HG02571 (cell line): Measurements from ENCODE around the gene MCOLN1.
A peak's percentile ranks its signal among the peaks of the same experiment; 100 is the strongest.

Experiments
- ATAC-seq: cut with Tn5 transposase; IDR thresholded peaks from one replicate; pipeline ENCODE4 v1.9.1; 2021; ENCODE audit warnings: mild to moderate bottlenecking, moderate library complexity; ENCODE audit not compliant: unreplicated experiment

The MCOLN1 gene

DNA sequence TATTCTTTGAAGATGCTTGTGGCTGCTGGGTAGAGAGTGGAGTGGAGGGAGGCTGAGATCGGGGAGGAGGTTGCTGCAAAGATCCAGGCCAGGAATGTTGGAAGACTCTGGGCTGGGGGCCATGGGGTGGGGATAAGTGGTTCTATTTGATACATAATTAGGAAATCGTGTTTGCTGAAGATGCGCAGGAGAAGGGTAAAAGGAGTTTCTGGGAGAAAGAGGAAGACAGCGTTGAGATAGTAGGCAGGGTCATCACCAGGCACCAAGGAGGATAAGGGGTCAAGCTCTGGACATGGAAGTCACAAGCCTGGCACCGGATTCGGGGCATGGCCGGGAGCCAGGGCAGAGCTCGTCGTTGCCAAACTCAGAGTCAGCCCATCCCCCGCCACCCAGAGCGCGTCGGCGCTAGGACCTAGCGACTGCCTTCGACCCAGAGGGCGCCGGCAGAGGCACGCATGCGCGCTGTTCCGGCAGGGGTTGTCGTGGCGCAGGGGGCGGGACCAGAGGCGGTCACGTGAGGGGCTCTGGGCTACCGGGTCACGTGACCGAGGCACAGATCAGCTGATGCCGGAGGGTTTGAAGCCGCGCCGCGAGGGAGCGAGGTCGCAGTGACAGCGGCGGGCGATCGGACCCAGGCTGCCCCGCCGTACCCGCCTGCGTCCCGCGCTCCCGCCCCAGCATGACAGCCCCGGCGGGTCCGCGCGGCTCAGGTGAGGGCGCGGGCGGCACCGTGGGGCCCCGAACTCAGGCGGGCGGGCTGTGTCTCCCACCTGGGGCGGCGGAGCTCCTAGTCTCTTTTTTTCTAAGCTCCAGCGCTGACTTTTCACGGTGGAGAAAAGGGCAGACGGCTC, at the start of gene MCOLN1:
TSS of gene MCOLN1 (plus strand) at position 553 of the 851 bp plus-strand sequence. CDS start at position 680, 127 bp downstream.
- peak; percentile 72 for ATAC-seq

- no peak for ATAC-seq
These were observed 46.8 kb upstream of the MCOLN1 start for GRCh38 chr19:7475665-7476064.

- no peak for ATAC-seq
These were observed 46.2 kb upstream of the MCOLN1 start for GRCh38 chr19:7476241-7476640.

DNA sequence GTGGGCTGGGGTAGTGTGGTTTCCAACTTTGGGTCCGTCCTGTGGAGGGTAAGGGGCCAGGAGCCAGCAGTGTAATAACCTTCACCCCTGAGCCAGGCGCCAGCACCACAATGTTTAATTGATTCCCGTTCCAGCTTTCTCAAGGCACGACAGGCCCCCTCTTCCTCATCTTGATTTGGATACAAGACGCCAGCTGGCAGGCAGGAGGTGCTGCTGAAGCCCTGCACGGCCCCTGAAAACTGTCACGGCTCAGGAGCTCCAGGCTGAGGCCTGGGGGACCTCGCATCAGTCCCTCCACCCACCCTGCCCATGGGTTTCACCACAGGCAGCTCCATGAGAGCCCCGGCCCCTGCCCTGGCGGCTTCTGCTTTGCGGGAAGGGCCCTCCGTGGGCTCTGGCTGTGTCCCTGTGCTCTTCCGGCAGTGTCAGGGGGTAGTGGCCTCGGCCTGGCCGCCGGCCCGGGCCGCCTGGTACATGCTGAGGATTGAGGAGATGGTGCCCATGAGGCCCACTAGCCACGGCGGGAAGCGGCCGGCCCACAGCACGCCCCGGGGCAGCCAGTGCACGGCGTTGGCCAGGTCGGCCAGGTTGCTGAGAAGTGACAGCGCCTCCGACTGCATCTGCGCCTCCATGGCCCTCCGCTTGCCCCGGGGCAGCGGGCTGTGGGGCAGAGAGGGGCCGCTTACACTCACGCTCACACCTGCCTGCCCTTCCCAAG, 45.5 kb upstream of the MCOLN1 start:
- ATAC-seq, result no peak

- ATAC-seq, result no peak
These were observed 44.7 kb upstream of the MCOLN1 start for GRCh38 chr19:7477758-7478157.

DNA sequence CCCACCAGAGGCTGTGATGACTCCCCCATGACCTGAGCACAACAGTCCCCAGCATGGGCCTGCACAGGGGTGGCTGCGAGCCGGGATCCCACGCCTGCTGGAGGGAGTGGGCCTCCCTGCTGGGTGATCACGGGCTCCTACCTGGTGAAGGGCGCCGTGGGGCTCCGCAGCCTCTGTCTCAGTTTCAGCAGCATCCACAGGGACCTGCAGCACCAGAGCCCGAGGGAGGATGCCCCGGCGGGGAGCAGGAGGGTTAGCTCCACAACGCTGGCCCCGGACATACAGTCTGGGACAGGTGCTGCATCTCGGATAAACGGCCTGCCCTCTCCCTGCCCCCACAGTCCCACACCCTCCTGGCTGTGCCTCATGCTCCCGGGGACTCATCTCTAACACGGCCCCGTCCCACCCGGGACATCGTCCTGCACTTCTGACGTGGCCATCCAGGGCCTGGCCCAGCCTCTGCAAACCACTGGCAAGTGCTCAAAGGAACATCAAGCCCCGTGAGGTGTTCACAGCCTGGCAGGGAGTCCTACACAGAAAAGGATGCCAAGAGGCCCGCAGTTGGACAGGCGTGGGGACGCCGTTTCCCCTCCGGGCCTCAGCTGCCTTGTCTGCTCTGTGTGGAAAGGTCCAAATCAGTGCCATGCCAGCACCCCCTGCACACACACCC, 44.1 kb upstream of the MCOLN1 start:
- ATAC-seq, result no peak

DNA sequence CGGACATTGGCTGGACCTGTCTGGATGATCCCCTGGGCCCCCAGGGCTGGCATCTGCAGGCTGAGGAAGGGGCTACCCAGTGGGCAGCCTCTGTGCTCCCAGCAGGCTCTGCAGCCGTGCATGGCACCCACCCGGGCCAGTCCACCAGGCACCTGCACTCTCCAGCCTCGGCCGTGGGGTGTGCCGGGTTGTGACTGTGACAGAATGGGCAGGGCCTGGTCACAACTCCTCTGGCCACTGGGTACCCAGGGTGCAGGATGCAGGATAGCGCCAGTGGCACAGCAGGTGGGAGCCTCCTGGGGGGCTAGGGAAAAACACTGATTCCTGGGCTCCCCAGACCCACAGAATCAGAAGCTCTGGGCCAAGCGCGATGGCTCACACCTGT, 43.6 kb upstream of the MCOLN1 start:
- ATAC-seq, result no peak

DNA sequence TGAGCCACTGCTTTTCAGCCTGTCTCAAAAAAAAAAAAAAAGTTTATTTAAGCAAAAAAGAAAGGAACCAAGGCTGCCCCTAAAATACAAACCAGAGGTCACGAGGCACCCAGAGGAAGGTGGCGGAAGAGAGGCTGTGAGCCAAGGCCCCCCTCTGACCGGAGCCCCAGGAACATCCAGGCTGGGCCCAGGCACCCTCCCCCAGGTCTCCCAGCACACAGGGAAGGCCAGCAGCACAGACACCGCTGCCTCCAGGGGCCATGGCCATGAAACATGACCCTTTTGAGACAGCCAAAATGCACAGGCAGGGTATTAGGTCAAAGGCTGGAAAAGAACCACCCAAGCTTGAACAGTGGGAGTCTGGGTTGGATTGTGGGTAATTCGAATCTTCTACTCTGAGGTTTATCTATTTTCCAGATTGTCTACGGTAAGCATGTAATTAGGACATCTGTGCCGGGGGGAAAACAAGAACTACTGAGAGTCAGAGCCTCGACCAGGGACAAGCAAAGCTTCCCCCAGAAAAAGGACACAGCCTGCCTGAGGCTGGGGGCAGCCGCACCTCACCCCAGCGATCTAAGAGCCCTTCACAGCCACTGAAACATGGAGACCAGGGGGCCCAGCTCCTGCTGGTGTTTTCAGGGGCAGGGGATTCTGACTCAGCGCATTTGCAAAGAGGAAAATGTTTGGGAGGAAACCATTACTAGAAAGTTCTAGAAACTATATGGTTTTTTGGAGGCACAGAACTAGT, 42.0 kb upstream of the MCOLN1 start:
- ATAC-seq, result no peak

GRCh38 chr19:7480970-7481255, 41.5 kb upstream of the MCOLN1 start:
- ATAC-seq, result no peak

GRCh38 chr19:7482584-7483439, 39.6 kb upstream of the MCOLN1 start:
- no peak for ATAC-seq

GRCh38 chr19:7483720-7484201, 38.7 kb upstream of the MCOLN1 start:
- ATAC-seq, result no peak

DNA sequence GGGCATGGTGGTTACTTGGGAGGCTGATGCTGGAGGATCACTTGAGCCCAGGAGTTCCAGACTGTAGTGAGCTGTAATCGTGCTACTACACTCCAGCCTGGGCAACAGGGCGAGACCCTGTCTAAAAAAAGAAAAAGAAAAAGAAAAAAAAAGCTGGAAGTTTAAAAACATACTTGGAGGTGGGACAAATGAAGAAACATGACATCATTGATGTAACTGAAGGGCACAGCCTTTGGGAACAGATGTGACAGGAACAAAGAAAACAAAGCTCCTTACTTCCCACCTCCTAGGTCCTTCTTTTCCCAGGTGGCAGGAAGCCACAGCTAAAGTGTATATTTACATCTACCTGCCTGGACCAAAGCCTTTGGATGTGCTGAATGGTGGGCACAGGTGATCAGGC, 35.5 kb upstream of the MCOLN1 start:
- ATAC-seq, result no peak

GRCh38 chr19:7488736-7489353, 33.6 kb upstream of the MCOLN1 start, which contains the start of gene PEX11G:
Gene PEX11G, minus strand, starts transcription at chr19:7489035. Its CDS starts 25 bp downstream, at chr19:7489010.
- ATAC-seq, result no peak

GRCh38 chr19:7489609-7490044, 32.8 kb upstream of the MCOLN1 start:
- no peak for ATAC-seq

DNA sequence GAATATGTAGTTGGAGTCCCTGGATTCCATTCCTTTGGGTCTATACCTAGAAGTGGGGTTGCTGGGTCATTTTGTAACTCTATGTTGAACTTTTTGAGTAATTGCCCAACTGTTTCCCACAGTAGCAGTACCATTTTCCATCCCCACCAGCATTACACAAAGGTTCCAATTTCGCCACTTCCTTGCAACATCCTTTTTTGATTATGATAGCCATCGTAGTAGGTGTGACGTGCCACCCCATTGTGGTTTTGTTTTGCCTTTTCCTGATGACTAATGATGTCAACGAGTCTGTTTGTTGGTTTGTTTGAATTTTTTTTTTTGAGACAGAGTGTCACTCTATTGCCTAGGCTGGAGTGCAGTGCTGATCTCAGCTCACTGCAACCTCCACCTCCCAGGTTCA, 30.3 kb upstream of the MCOLN1 start:
- no peak for ATAC-seq

GRCh38 chr19:7492558-7492957, 29.9 kb upstream of the MCOLN1 start:
- ATAC-seq, result no peak

- ATAC-seq, result no peak
These were observed 27.9 kb upstream of the MCOLN1 start for GRCh38 chr19:7494416-7495098.

DNA sequence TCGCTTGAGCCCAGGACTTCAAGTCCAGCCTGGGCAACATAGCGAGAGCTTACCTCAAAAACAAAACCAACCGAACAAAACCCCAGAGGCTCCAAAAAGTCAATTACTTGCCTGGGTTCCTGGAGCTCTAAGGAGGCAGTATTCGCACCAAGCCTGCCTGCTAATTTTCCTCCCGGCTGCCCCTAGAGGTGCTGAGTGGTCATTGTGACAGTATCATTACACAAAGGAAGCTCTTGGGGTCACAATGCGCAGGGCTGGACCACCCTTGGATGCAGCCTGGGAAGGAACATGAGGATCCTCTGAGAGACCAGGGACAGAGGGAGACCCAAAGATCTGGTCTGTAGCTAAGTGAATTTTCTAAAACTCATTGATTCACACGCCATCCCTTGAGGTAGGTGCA, 25.1 kb upstream of the MCOLN1 start:
- ATAC-seq, result no peak
